Activated CD8-positive, alpha-beta T cell treated with anti-CD3 and anti-CD28 coated beads, Interleukin-2, amount 10 ng/mL, durations not matched to agents 7 days and 5 days (primary cell): Measurements from ENCODE around the gene AHR. TPM values are rescaled to one million over a fixed set of nuclear protein-coding genes. Genes with fewer than 3 reads are reported as not detected.

ENCODE experiments used
- ATAC-seq: fragments of 150-1000 bp; cut with Tn5 transposase; one replicate; pipeline ENCODE4 v1.10.0; 2021; ENCODE audit warnings: moderate library complexity
- CTCF ChIA-PET: fragments of 350-600 bp; sonication (Branson Sonifier 250); formaldehyde crosslinking; loops from one replicate; lab custom pipeline; 2021; ENCODE audit warnings: antibody characterized with exemption; lab: Charles Lee
- POLR2A ChIA-PET: fragments of 350-600 bp; sonication (Branson Sonifier 250); formaldehyde crosslinking; loops from one replicate; lab custom pipeline; 2021; ENCODE audit warnings: antibody characterized with exemption; lab: Charles Lee
- DNase-seq: peaks from one replicate; pipeline ENCODE4 v3.0.0-alpha.2; 2020
- H3K27ac Mint-ChIP-seq: one replicate; pipeline ENCODE4 v1.8.0; 2021; ENCODE audit warnings: mild to moderate bottlenecking, mixed read lengths
- H3K27me3 Mint-ChIP-seq: one replicate; pipeline ENCODE4 v1.8.0; 2021; ENCODE audit warnings: low read depth, mixed read lengths
- H3K36me3 Mint-ChIP-seq: one replicate; pipeline ENCODE4 v1.8.0; 2021; ENCODE audit warnings: low read depth, mixed read lengths
- H3K4me1 Mint-ChIP-seq: one replicate; pipeline ENCODE4 v1.8.0; 2021; ENCODE audit warnings: low read depth, mixed read lengths
- H3K4me3 Mint-ChIP-seq: one replicate; pipeline ENCODE4 v1.8.0; 2021; ENCODE audit warnings: mild to moderate bottlenecking, mixed read lengths
- H3K9me3 Mint-ChIP-seq: one replicate; pipeline ENCODE4 v1.8.0; 2022; ENCODE audit warnings: mixed read lengths; ENCODE audit not compliant: insufficient read depth
- total RNA-seq, 2 experiments: library from RNA; stranded (reverse); gene quantifications; one replicate each; pipeline ENCODE4 v1.2.3, GENCODE V29; 2021

The AHR gene
- total RNA-seq, 2 experiments from 2014 or later = 39.0 to 43.7 TPM

DNA sequence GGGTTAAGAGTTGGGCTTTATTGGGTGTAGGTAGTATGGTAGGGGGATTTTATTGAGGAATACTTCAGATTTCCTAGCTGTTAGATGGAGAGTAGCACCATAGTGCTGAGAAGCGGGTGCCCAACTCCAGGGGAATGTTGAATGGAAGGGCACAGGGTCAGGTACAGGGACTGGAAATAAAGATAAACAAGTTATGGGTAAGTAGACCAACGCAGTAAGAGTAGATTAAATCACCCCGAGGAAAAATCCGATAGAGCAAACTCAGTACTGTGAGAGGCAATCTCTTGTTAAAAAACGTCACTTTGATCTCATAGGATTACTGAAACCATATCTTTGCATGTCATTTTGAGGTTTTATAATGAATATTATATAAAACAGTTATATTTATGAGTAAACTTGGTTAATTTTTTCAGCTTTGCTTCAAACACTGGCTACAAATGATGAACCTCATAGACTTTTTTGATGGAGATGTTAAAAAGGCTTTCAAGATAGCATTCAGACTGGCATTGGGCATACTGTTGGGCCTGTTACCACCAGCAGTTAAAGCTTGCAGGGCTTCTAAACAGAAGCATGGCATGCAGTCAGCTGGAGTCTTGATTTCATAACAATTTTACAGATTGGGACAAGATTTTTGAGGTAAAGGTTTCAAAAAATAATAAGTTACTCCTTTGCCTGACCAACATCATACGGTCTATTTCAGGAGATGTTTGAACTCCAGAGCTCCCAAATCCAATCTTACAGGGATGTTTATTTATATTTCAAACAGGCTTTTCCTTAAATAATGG lies 7.1 kb downstream of the AHR start:
- ChIA-PET CTCF (interaction anchor here (1.0 to 3.6 kb wide), 3 partner anchors 10 to 322 kb away, joined by 3 to 15 read pairs (median 6); no protein-coding TSS in a partner anchor), POLR2A (interaction anchor here (0.7 kb wide), 1 partner anchor 274 kb away, joined by 3 read pairs; no protein-coding TSS in a partner anchor)
- peaks cover 30% of the 10 kb centered on the region for H3K4me1 Mint-ChIP-seq
- no peak for ATAC-seq
- DNase-seq = no peak
- H3K27ac Mint-ChIP-seq = no peak overlapping the region
- no peaks in the 10 kb centered on the region for H3K27me3 Mint-ChIP-seq
- peaks cover 8% of the 10 kb centered on the region for H3K36me3 Mint-ChIP-seq
- H3K4me3 Mint-ChIP-seq = no peak overlapping the region
- no peaks in the 10 kb centered on the region for H3K9me3 Mint-ChIP-seq

DNA sequence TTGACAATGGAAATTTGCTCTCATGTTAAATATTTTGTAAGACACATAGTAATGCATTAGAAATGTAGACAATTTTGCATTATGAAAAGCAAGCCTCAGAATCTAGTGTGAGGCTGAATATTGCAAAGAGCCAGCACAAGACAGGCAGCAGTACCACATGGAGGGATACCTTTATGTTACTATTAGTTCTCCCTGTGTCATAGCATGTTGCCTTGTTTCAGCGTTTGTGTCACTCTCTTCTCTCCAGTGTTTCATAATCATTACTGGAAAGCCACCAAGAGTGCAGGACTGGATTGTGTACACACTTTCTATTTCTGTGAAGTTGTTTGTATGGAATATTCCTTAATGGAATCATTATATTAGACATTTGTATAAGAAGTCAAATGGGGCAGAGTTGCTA lies 8.5 kb downstream of the AHR start:
- H3K36me3 Mint-ChIP-seq = peaks cover 16% of the 10 kb centered on the region
- no peak overlapping the region for H3K27ac Mint-ChIP-seq
- no peak overlapping the region for H3K4me3 Mint-ChIP-seq
- ChIA-PET POLR2A (interaction anchor here (1.4 kb wide), 1 partner anchor 9 kb away, joined by 7 read pairs; the partner anchor contains the start of gene AHR), CTCF (interaction anchor here (1.1 to 3.6 kb wide), 3 partner anchors 245 to 324 kb away, joined by 3 to 15 read pairs (median 4); no protein-coding TSS in a partner anchor)
- peaks cover 30% of the 10 kb centered on the region for H3K4me1 Mint-ChIP-seq
- no peaks in the 10 kb centered on the region for H3K27me3 Mint-ChIP-seq
- no peaks in the 10 kb centered on the region for H3K9me3 Mint-ChIP-seq
- DNase-seq (no peak), ATAC-seq (no peak)

DNA sequence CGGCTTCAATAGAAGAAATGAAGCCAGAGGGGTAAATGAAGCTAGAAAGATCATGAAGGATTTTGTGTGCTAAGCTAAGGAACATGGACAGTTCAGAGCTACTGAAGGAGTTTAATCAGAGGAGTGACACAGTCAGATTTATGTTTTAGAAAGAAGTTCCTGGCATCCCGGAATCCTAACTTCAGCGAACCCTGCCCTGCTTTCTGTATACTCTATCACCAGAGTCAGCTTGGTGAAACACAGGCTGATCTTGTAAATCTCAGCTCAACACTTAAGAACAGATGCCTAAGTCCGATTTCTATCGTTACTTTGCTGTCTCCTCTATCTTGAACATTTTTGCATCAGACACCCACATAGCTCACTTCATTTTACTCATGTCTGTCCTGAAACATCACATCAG lies 9.1 kb downstream of the AHR start:
- Mint-ChIP-seq H3K4me1 (peaks cover 28% of the 10 kb centered on the region), H3K4me3 (no peak overlapping the region), H3K27ac (no peak overlapping the region), H3K27me3 (no peaks in the 10 kb centered on the region), H3K36me3 (peaks cover 18% of the 10 kb centered on the region), H3K9me3 (no peaks in the 10 kb centered on the region)
- DNase-seq (no peak), ATAC-seq (no peak)
- ChIA-PET CTCF (interaction anchor here (0.6 to 3.6 kb wide), 4 partner anchors 245 to 382 kb away, joined by 3 to 15 read pairs (median 4); no protein-coding TSS in a partner anchor), POLR2A (interaction anchor here (1.4 kb wide), 1 partner anchor 9 kb away, joined by 7 read pairs; the partner anchor contains the start of gene AHR)

GRCh38 chr7:17307969-17308648 lies 9.7 kb downstream of the AHR start:
- peaks cover 23% of the 10 kb centered on the region for H3K36me3 Mint-ChIP-seq
- no peak for DNase-seq
- POLR2A ChIA-PET = interaction anchor here (0.6 to 1.4 kb wide), 2 partner anchors 10 to 35 kb away, joined by 3 to 7 read pairs; partner anchors contain the start of gene AHR
- H3K4me3 Mint-ChIP-seq = no peak overlapping the region
- CTCF ChIA-PET = interaction anchor here (0.6 to 3.6 kb wide), 4 partner anchors 30 to 382 kb away, joined by 3 to 15 read pairs (median 4); no protein-coding TSS in a partner anchor
- H3K27ac Mint-ChIP-seq = no peak overlapping the region
- peaks cover 25% of the 10 kb centered on the region for H3K4me1 Mint-ChIP-seq
- H3K9me3 Mint-ChIP-seq = no peaks in the 10 kb centered on the region
- ATAC-seq = no peak
- no peaks in the 10 kb centered on the region for H3K27me3 Mint-ChIP-seq

DNA sequence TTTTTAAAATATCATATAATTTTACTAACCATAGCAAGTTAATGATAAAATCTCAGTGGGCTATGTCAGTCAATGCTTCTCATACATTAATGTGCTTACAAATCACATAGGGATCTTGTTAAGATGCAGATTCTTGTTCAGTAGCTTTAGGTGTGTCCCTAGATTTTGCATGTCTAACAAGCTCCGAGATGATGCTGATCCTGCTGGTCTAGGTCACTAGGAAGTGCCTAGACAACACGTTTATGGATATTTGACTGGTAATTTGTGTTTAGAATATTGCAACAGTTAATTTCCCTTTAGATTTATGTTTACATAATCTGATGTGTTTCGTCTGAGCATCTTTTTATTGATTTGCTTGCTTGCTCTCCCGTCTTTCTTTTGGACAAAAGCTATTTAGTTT lies 12.7 kb downstream of the AHR start:
- Mint-ChIP-seq H3K27ac (no peak overlapping the region), H3K9me3 (no peaks in the 10 kb centered on the region), H3K36me3 (peaks cover 25% of the 10 kb centered on the region), H3K4me3 (no peak overlapping the region), H3K27me3 (no peaks in the 10 kb centered on the region), H3K4me1 (peaks cover 8% of the 10 kb centered on the region)
- ChIA-PET POLR2A (interaction anchor here (0.5 kb wide), 1 partner anchor 54 kb away, joined by 3 read pairs; no protein-coding TSS in a partner anchor), CTCF (interaction anchor here (1.5 to 1.8 kb wide), 2 partner anchors 9 to 328 kb away, joined by 9 read pairs; no protein-coding TSS in a partner anchor)
- DNase-seq (no peak), ATAC-seq (no peak)

DNA sequence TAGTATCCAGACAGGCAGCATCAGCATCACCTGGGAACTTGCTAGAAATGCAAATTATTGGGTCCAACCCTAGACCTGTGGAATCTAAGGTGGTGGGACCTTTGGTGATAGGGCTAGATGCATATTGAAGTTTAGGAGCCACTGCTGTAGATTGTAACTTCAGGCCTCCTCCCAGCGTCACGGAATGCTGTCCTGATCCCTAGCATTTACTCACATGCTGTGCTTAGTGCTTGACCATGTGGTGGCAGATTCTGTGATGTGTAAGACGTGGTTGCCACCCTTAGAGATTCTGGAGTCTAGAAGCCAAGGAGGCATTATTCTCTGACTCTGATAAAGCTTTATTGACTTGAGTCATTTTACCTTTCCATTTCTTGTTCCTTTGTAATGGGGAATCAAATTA lies 13.5 kb downstream of the AHR start:
- no peak overlapping the region for H3K4me3 Mint-ChIP-seq
- ATAC-seq (no peak), DNase-seq (no peak)
- ChIA-PET CTCF (interaction anchor here (1.5 kb wide), 1 partner anchor 10 kb away, joined by 9 read pairs; no protein-coding TSS in a partner anchor), POLR2A (no interaction called here)
- peaks cover 8% of the 10 kb centered on the region for H3K4me1 Mint-ChIP-seq
- no peak overlapping the region for H3K27ac Mint-ChIP-seq
- H3K36me3 Mint-ChIP-seq = peaks cover 31% of the 10 kb centered on the region
- H3K27me3 Mint-ChIP-seq = no peaks in the 10 kb centered on the region
- H3K9me3 Mint-ChIP-seq = no peaks in the 10 kb centered on the region

DNA sequence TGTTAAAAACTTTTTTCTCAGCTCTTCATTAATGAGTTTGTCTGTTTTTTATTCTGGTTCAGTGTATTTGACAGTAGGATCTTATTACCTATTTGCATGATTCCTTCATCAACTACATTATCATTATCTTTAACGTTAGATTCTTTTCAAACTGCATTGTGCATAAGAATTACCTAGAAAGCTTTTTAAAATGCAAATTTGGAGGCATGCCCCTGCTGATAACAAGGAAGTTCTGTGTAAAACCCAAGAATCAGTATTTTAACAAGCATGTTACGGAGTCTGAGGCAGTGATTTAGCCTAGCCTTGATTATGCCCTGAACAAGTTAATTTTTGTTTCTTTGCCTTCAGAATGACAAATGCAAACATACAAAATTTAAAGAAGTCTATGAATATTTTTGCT lies 14.2 kb downstream of the AHR start:
- peaks cover 8% of the 10 kb centered on the region for H3K4me1 Mint-ChIP-seq
- no peak overlapping the region for H3K4me3 Mint-ChIP-seq
- no peaks in the 10 kb centered on the region for H3K27me3 Mint-ChIP-seq
- peaks cover 31% of the 10 kb centered on the region for H3K36me3 Mint-ChIP-seq
- no peaks in the 10 kb centered on the region for H3K9me3 Mint-ChIP-seq
- no peak for DNase-seq
- H3K27ac Mint-ChIP-seq = no peak overlapping the region
- no peak for ATAC-seq
- POLR2A ChIA-PET = no interaction called here
- CTCF ChIA-PET = interaction anchor here (1.0 kb wide), 1 partner anchor 330 kb away, joined by 3 read pairs; no protein-coding TSS in a partner anchor

- CTCF ChIA-PET = interaction anchor here (1.0 kb wide), 1 partner anchor 330 kb away, joined by 3 read pairs; no protein-coding TSS in a partner anchor
- no peak overlapping the region for H3K27ac Mint-ChIP-seq
- POLR2A ChIA-PET = no interaction called here
- ATAC-seq = no peak
- DNase-seq = no peak
- H3K4me3 Mint-ChIP-seq = no peak overlapping the region
- no peaks in the 10 kb centered on the region for H3K27me3 Mint-ChIP-seq
- peaks cover 8% of the 10 kb centered on the region for H3K4me1 Mint-ChIP-seq
- no peaks in the 10 kb centered on the region for H3K9me3 Mint-ChIP-seq
- H3K36me3 Mint-ChIP-seq = peaks cover 31% of the 10 kb centered on the region
Measured at GRCh38 chr7:17313194-17313593, 14.7 kb downstream of the AHR start.

- ATAC-seq = no peak
- Mint-ChIP-seq H3K4me1 (peaks cover 8% of the 10 kb centered on the region), H3K27ac (no peak overlapping the region), H3K4me3 (no peak overlapping the region), H3K9me3 (no peaks in the 10 kb centered on the region), H3K27me3 (no peaks in the 10 kb centered on the region), H3K36me3 (peaks cover 41% of the 10 kb centered on the region)
- ChIA-PET CTCF (interaction anchor here (1.4 kb wide), 1 partner anchor 390 kb away, joined by 3 read pairs; no protein-coding TSS in a partner anchor), POLR2A (no interaction called here)
- DNase-seq = no peak
Measured at GRCh38 chr7:17315974-17316373, 17.5 kb downstream of the AHR start.

DNA sequence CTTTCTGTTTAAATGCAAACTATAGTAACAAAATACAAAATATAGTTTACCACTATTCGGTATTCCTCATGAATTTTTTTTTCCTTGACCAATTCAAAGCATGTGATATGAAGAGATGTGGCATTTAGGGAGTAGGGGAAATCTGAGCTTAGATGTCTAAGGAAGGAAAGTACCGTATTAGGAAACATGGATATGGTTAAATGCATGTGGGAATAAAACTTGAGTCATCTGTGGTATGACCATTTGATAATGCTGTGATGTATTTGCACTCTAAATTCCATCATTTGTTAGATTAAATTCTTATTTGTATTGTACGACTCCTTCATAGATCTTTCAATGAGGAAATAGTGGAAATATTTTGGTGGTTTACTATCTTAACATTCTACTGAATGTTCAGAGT lies 19.7 kb downstream of the AHR start:
- Mint-ChIP-seq H3K36me3 (peaks cover 38% of the 10 kb centered on the region), H3K9me3 (no peaks in the 10 kb centered on the region), H3K27me3 (no peaks in the 10 kb centered on the region), H3K4me1 (peaks cover 8% of the 10 kb centered on the region), H3K4me3 (no peak overlapping the region), H3K27ac (no peak overlapping the region)
- ATAC-seq = no peak
- POLR2A ChIA-PET = no interaction called here
- CTCF ChIA-PET = interaction anchor here (1.4 kb wide), 1 partner anchor 335 kb away, joined by 3 read pairs; no protein-coding TSS in a partner anchor
- no peak for DNase-seq
